Smooth muscle cell (in vitro differentiated cells): ENCODE results near the gene ZNF462. TPM values are rescaled to one million over a fixed set of nuclear protein-coding genes. Genes with fewer than 3 reads are reported as not detected.

Experiments
- DNase-seq: peaks from one replicate; lab custom pipeline; 2025; ENCODE audit not compliant: unreplicated experiment; lab: John Stamatoyannopoulos, UW
- H2AFZ ChIP-seq: fragments of 200-600 bp; sonication (generic); 2 replicates; pipeline ENCODE4 v1.6.0; 2016; ENCODE audit warnings: antibody characterized with exemption, low read depth, mild to moderate bottlenecking
- H3F3A ChIP-seq: fragments of 200-600 bp; sonication (generic); 2 replicates; pipeline ENCODE4 v1.6.0; 2017; ENCODE audit warnings: antibody characterized with exemption, low read depth
- H3K27ac ChIP-seq: fragments of 200-600 bp; sonication (generic); 2 replicates; pipeline ENCODE4 v1.5.1; 2016; ENCODE audit warnings: low read depth, mild to moderate bottlenecking
- H3K27me3 ChIP-seq: fragments of 200-600 bp; sonication (generic); 2 replicates; pipeline ENCODE4 v1.6.1; 2016; ENCODE audit warnings: low read depth, mild to moderate bottlenecking
- H3K36me3 ChIP-seq: fragments of 200-600 bp; sonication (generic); 2 replicates; pipeline ENCODE4 v1.5.1; 2016; ENCODE audit warnings: low read depth
- H3K4me1 ChIP-seq: fragments of 200-600 bp; sonication (generic); 2 replicates; pipeline ENCODE4 v1.5.1; 2016; ENCODE audit warnings: low read depth
- H3K4me2 ChIP-seq: fragments of 200-600 bp; sonication (generic); 2 replicates; pipeline ENCODE4 v1.6.0; 2016; ENCODE audit warnings: mild to moderate bottlenecking
- H3K4me3 ChIP-seq: fragments of 200-600 bp; sonication (generic); 2 replicates; pipeline ENCODE4 v1.5.1; 2016; ENCODE audit warnings: mild to moderate bottlenecking
- H3K79me2 ChIP-seq: fragments of 200-600 bp; sonication (generic); 2 replicates; pipeline ENCODE4 v1.6.0; 2016; ENCODE audit warnings: low read depth, mild to moderate bottlenecking
- H3K9ac ChIP-seq: fragments of 200-600 bp; sonication (generic); 2 replicates; pipeline ENCODE4 v1.6.0; 2016; ENCODE audit warnings: low read depth
- H3K9me3 ChIP-seq: fragments of 200-600 bp; sonication (generic); replicated peaks from 2 replicates; pipeline ENCODE4 v1.5.1; 2016; ENCODE audit warnings: low read depth
- H4K20me1 ChIP-seq: fragments of 200-600 bp; sonication (generic); 2 replicates; pipeline ENCODE4 v1.6.0; 2016; ENCODE audit warnings: low read depth
- WGBS: methylation state at CpG from one replicate; pipeline ENCODE4 v1.1.7; 2016; ENCODE audit warnings: low lambda C conversion rate; 5-methylcytosine and 5-hydroxymethylcytosine counted together
- polyA plus RNA-seq: library from polyadenylated mRNA; unstranded; fragments of >200 nt; fragmentation: Nextera tagmentation; extraction: Ambion mirVana; gene quantifications from 2 replicates; pipeline ENCODE4 v1.2.1, GENCODE V29; 2016
- total RNA-seq: library from RNA; depleted of rRNA; stranded (reverse); fragments of >200 nt; gene quantifications from 2 replicates; pipeline ENCODE4 v1.2.3, GENCODE V29; 2014
- TF ChIP-seq, protein P1 (sequence below): fragments of 200-600 bp; sonication (generic); IDR thresholded peaks from 2 replicates; pipeline ENCODE4 v1.5.1; 2017; ENCODE audit warnings: borderline replicate concordance, mild to moderate bottlenecking, antibody characterized with exemption; ENCODE audit not compliant: insufficient read depth, poor library complexity, severe bottlenecking

Gene ZNF462
- total and polyA plus RNA-seq, 2 experiments from 2014 or later, result 9.1 to 32.2 TPM

DNA sequence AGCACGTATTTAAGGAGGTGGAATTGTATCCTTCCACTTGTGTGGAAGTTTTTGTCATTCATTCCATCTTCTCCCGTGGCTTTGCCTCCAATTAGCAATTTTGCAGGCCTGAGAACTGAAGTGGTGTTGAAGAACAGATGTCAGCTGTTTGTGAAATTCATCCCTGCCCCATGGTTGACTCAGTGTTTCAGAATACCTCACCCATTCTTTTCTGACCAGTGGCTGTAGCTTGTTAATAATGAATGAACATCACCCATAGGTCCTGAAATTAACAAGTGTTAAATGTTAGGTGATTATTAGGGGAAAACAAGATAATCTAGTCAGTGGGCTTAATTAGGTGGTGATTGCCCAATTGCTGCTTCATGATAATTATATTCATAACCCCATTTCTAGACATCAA lies 11.7 kb downstream of the ZNF462 start:
- Histone ChIP-seq H3K27ac (no peak overlapping the region), H3K27me3 (no peaks in the 10 kb centered on the region)

DNA sequence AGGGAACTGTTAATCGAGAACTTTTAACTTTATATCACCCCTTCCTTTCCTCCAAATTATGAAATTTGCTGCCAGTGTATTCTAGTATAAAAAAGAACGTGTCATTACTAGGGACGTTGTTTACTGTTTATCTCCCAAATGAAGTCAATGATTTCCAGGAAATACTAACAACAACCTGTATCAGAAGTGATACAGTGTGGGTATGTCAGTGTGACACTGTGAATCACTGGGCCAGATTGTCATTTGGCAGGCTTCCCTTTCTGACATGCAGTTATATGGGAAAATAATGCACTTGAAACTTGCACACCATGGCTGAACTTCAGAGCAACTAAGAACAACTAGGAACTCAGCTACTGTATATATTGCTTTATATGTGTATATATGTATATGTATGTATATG lies 12.6 kb downstream of the ZNF462 start:
- Histone ChIP-seq H3K27ac (no peak overlapping the region), H3K79me2 (peaks cover 91% of the 10 kb centered on the region), H2AFZ (no peak overlapping the region), H3K27me3 (no peaks in the 10 kb centered on the region), H3K4me3 (no peak overlapping the region), H3K9me3 (no peaks in the 10 kb centered on the region), H3K9ac (no peak overlapping the region), H4K20me1 (peaks cover 92% of the 10 kb centered on the region), H3K4me2 (no peak overlapping the region), H3K36me3 (no peaks in the 10 kb centered on the region), H3F3A (peaks cover 16% of the 10 kb centered on the region), H3K4me1 (peaks cover 55% of the 10 kb centered on the region)
- 90% methylated on average over 3 of the region's 3 CpGs for WGBS
- TF ChIP-seq, protein P1, sequence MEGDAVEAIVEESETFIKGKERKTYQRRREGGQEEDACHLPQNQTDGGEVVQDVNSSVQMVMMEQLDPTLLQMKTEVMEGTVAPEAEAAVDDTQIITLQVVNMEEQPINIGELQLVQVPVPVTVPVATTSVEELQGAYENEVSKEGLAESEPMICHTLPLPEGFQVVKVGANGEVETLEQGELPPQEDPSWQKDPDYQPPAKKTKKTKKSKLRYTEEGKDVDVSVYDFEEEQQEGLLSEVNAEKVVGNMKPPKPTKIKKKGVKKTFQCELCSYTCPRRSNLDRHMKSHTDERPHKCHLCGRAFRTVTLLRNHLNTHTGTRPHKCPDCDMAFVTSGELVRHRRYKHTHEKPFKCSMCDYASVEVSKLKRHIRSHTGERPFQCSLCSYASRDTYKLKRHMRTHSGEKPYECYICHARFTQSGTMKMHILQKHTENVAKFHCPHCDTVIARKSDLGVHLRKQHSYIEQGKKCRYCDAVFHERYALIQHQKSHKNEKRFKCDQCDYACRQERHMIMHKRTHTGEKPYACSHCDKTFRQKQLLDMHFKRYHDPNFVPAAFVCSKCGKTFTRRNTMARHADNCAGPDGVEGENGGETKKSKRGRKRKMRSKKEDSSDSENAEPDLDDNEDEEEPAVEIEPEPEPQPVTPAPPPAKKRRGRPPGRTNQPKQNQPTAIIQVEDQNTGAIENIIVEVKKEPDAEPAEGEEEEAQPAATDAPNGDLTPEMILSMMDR, result no peak
- no peak for DNase-seq

More for the DNA sequence above, 11.7 kb downstream of the ZNF462 start:
- H3F3A ChIP-seq, result peaks cover 16% of the 10 kb centered on the region
- peaks cover 91% of the 10 kb centered on the region for H3K79me2 ChIP-seq
- no peak overlapping the region for H3K4me3 ChIP-seq
- H3K4me2 ChIP-seq, result no peak overlapping the region
- no peak for DNase-seq
- H4K20me1 ChIP-seq, result peaks cover 92% of the 10 kb centered on the region
- TF ChIP-seq, protein P1, result no peak
- 57% methylated on average over 2 of the region's 2 CpGs for WGBS
- peaks cover 55% of the 10 kb centered on the region for H3K4me1 ChIP-seq
- no peaks in the 10 kb centered on the region for H3K36me3 ChIP-seq
- no peak overlapping the region for H2AFZ ChIP-seq
- H3K9me3 ChIP-seq, result no peaks in the 10 kb centered on the region
- no peak overlapping the region for H3K9ac ChIP-seq

DNA sequence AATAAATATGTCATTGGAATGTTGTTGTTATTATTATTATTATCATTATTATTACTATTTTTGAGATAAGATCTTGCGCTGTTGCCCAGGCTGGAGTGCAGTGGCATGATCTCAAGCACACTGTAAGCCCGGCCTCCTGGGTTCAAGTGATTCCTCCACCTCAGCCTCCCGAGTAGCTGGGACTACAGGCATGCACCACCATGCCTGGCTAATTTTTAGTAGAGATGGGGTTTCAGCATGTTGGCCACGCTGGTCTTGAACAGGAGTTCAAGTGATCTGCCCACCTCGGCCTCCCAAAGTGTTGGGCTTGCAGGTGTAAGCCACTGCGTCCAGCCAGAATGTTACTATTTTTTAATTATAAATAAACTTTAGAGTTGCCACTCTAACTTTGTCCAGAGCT lies 14.4 kb downstream of the ZNF462 start:
- DNase-seq, result no peak

More for the DNA sequence above, 14.4 kb downstream of the ZNF462 start:
- Histone ChIP-seq H3K79me2 (peaks cover 91% of the 10 kb centered on the region), H3K4me3 (no peak overlapping the region), H3F3A (peaks cover 16% of the 10 kb centered on the region), H3K27me3 (no peaks in the 10 kb centered on the region), H3K27ac (peak overlapping the region; percentile 81), H3K4me1 (peaks cover 48% of the 10 kb centered on the region), H2AFZ (no peak overlapping the region), H3K4me2 (peak overlapping the region; percentile 39), H3K9ac (no peak overlapping the region), H3K9me3 (no peaks in the 10 kb centered on the region), H3K36me3 (no peaks in the 10 kb centered on the region), H4K20me1 (peaks cover 95% of the 10 kb centered on the region)
- 100% methylated on average over 6 of the region's 6 CpGs for WGBS
- TF ChIP-seq, protein P1, result no peak
